Choroid plexus epithelial cell (primary cell): ENCODE data around the gene MBTPS1.

Source experiments
- DNase-seq: peaks from one replicate; pipeline ENCODE4 v3.0.0-alpha.2; 2010; ENCODE audit warnings: low read depth
- H3K4me3 ChIP-seq: 2 replicates; pipeline ENCODE4 v1.5.1; 2011; ENCODE audit warnings: low read depth, mild to moderate bottlenecking, control low read depth, low read length, moderate library complexity
- TF ChIP-seq, protein P1 (sequence below): conservative IDR thresholded peaks from 2 replicates; pipeline ENCODE4 v1.5.1; 2011; ENCODE audit warnings: low read depth, mild to moderate bottlenecking, control low read depth, inconsistent platforms, low read length, moderate library complexity

The MBTPS1 gene

DNA sequence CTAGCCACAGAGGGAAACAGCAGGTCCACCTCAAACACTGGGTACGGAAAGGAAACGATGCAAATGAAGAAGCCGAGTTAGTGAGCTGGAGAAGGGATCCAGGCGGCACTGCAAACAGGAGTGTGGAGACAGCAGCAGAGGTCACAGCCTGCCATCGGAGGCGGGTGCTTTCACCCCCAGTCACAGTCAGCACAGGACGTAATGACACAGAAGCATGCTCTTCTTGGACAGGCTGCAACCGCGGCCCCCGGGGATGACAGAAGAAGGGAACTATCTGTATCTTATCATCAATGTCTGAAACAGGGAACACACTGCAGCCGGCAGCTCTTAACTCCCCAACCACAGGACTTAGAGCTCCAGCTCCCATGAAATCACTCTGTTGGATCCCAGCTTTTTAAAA, 58.1 kb downstream of the MBTPS1 start:
- TF ChIP-seq, protein P1, sequence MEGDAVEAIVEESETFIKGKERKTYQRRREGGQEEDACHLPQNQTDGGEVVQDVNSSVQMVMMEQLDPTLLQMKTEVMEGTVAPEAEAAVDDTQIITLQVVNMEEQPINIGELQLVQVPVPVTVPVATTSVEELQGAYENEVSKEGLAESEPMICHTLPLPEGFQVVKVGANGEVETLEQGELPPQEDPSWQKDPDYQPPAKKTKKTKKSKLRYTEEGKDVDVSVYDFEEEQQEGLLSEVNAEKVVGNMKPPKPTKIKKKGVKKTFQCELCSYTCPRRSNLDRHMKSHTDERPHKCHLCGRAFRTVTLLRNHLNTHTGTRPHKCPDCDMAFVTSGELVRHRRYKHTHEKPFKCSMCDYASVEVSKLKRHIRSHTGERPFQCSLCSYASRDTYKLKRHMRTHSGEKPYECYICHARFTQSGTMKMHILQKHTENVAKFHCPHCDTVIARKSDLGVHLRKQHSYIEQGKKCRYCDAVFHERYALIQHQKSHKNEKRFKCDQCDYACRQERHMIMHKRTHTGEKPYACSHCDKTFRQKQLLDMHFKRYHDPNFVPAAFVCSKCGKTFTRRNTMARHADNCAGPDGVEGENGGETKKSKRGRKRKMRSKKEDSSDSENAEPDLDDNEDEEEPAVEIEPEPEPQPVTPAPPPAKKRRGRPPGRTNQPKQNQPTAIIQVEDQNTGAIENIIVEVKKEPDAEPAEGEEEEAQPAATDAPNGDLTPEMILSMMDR: no peak
- H3K4me3 ChIP-seq: no peak overlapping the region
- no peak for DNase-seq

DNA sequence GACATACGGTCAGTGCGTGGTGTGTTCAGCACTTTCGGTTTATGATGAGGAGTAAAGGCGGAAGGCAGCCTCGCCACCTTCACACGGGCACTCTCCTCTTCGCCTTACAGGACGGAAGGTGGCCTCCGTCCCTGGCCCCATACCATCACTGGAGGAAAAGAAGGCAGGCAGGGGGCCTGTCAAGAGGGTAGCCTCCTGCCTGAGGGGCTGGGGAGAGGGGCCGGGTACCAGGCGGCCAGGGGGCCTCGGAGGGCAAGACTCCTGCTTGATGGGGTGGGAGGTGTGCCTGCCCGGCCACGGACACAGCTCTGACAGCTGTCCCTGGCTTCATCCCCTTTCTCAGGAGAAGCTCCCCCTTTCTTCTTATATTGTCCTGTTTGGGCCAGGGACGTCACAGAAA, 58.5 kb downstream of the MBTPS1 start:
- no peak overlapping the region for H3K4me3 ChIP-seq
- DNase-seq: no peak
- TF ChIP-seq, protein P1: no peak

DNA sequence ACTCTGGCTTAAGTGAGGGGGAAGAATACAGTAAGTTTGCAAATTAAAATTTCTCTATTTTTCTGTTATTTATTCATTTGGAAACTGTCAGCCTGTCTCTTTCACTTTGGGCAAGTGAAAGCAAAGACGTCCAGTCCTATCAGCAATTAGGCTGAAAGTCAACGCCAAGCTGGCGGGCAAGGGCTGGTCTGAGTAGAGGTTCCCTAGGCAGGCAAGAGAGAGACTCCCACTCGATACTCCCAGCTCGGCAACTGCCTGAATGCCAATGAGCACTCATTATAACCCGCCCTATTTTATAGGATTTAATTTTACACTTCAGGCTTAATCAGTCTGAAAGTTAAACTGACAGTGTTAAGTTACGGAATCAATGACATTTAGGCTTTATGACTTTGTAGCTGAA, 59.8 kb downstream of the MBTPS1 start:
- no peak overlapping the region for H3K4me3 ChIP-seq
- TF ChIP-seq, protein P1: no peak
- DNase-seq: no peak

DNA sequence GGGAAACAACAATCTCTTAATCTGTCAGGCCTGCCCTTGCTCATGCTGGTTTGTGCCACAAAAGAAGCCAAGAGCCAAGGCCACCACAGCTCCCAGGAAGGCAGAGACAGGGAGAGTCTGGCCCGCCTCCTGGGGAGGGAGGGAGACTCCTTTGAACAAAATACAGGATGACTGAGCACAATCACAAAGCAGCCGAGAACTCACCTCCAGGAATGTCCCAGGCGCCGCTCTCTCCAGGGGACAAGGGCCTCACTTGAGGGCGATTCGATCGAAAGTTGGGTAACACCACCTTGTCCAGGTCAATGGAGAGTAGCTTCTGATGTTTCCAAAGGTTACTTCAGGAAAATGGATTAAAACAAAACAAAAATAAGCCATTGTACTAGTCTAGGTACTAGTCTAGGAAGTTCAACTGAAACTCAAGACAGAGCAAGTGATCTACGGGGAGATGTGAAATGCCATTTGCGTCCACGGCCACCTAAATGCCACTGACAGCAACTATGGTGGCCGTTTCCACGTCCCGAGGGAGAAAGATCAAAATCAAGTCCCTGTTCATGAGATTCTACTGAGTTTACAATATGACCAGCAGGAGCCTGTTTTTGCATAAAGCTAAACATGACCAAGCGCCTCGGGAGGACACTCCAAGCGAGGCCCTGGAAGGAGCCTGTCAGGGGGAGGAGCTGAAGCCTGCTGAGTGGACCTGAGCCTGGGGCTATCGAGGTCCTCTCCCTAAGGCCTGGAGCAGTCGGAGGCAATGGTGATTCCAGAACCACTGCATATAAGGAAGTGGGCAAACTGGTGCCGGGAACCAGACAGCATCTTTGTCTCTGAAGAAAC, 60.7 kb downstream of the MBTPS1 start:
- no peak overlapping the region for H3K4me3 ChIP-seq
- DNase-seq: no peak
- TF ChIP-seq, protein P1: no peak

DNA sequence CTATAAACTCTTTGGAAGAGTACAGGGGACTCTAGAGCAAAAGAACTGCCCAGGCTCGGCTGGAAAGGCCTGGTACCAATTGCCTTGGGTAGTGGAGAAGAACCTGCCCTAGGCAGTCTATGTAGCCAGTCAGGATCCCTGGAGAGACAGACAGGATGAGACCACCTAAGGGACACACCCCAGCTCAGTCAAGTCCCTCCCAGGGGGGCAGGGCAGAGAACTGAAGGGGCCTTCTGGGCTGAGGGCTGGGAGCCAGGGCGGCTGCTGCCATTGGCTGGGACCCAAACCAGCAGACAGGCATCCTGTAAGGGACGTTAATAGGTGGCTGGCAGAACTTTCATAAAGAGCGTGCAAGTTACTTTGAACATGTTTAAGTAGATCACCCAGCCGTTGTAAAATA, 61.4 kb downstream of the MBTPS1 start:
- DNase-seq: no peak
- no peak overlapping the region for H3K4me3 ChIP-seq
- TF ChIP-seq, protein P1: no peak

DNA sequence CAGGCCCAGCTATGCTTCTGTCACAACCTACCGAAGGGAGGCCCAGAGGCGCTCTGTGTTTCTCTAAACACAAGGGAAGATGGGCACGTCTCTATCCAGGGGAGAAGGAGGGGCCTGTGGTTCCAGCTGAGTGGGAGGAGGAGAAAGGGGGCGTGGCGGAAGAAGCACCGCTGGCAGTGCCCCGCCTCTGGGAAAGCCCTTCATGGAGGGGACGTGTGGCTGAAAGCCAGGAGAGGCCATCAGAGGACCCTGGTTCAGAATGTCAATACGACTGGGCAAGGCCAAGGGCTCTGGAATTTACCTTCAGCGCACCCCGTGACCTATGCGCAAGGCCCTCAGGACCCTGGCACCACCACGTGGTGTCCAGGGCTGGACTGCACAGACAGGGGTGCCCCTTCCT, 61.8 kb downstream of the MBTPS1 start:
- no peak overlapping the region for H3K4me3 ChIP-seq
- DNase-seq: no peak
- TF ChIP-seq, protein P1: no peak

DNA sequence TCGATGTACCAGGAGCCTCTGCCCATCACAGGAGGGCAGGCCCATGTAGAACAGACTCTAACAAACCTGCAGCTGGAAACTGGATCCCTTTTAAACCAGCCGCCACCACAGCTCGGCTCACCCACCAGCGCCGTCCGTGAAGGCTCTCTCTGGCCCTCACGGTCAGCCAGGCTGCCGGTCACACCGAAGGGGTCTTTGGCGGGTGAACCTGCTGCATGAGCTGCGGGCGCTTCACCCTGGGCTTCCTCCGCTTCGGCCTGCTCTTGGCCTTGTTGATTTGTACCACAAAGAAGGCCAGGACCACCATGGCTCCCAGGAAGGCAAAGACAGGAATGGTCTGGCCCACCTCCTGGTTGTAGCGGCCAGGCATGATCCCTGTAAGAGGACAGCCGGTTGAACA, 62.5 kb downstream of the MBTPS1 start:
- H3K4me3 ChIP-seq: no peak overlapping the region
- TF ChIP-seq, protein P1: no peak
- DNase-seq: no peak
